DOHH2 (cell line): ENCODE data around the gene SPIRE1.
"Not testable (repeated sequence)": the region's sequence is repeated elsewhere in the genome, so short reads cannot be mapped to it uniquely, and the experiment has no call there.

Experiments
- CTCF ChIP-seq: fragments of 200-600 bp; sonication (generic); IDR thresholded peaks from one replicate; pipeline ENCODE4 v1.5.1; 2014; ENCODE audit warnings: antibody characterized with exemption, mild to moderate bottlenecking, low read depth, low read length; ENCODE audit not compliant: poor library complexity, severe bottlenecking
- EZH2phosphoT487 ChIP-seq: fragments of 200-600 bp; sonication (generic); IDR thresholded peaks from 2 replicates; pipeline ENCODE4 v1.6.1; 2017; ENCODE audit warnings: borderline replicate concordance, mild to moderate bottlenecking, antibody characterized with exemption, low read length, moderate library complexity, mixed read lengths

- not testable (repeated sequence) for TF ChIP-seq CTCF, EZH2phosphoT487
Measured at GRCh38 chr18:12643756-12644155, 14.2 kb downstream of the SPIRE1 start.
